GM21528 (cell line): Measurements from ENCODE around the gene FABP6.
A peak's percentile ranks its signal among the peaks of the same experiment; 100 is the strongest.
"Not testable (repeated sequence)": the region's sequence is repeated elsewhere in the genome, so short reads cannot be mapped to it uniquely, and the experiment has no call there.

ENCODE experiments used
- ATAC-seq: cut with Tn5 transposase; IDR thresholded peaks from one replicate; pipeline ENCODE4 v1.9.1; 2021; ENCODE audit warnings: mild to moderate bottlenecking, moderate library complexity; ENCODE audit not compliant: unreplicated experiment, low FRiP score

FABP6 gene

GRCh38 chr5:160229190-160229742 is at the start of gene FABP6:
Gene FABP6, plus strand, starts transcription at chr5:160229506. Its CDS starts 52 bp downstream, at chr5:160229558.
- no peak for ATAC-seq

- ATAC-seq = no peak
These were observed 48.4 kb upstream of the FABP6 start for GRCh38 chr5:160180931-160181330.

- ATAC-seq = no peak
These were observed 47.2 kb upstream of the FABP6 start for GRCh38 chr5:160181965-160182622.

GRCh38 chr5:160183075-160183474 is 46.2 kb upstream of the FABP6 start:
- ATAC-seq = no peak

GRCh38 chr5:160185626-160186360 is 43.5 kb upstream of the FABP6 start:
- no peak for ATAC-seq

GRCh38 chr5:160186480-160186879 is 42.8 kb upstream of the FABP6 start:
- ATAC-seq = no peak

- no peak for ATAC-seq
These were observed 42.2 kb upstream of the FABP6 start for GRCh38 chr5:160187091-160187490.

- ATAC-seq = no peak
These were observed 40.9 kb upstream of the FABP6 start for GRCh38 chr5:160188141-160189015.

GRCh38 chr5:160192424-160192823 is 36.9 kb upstream of the FABP6 start:
- no peak for ATAC-seq

GRCh38 chr5:160193076-160193475 is 36.2 kb upstream of the FABP6 start:
- ATAC-seq = not testable (repeated sequence)

GRCh38 chr5:160193790-160194189 is 35.5 kb upstream of the FABP6 start:
- ATAC-seq = not testable (repeated sequence)

- ATAC-seq = no peak
These were observed 31.8 kb upstream of the FABP6 start for GRCh38 chr5:160197341-160198144.

GRCh38 chr5:160198146-160198545 is 31.2 kb upstream of the FABP6 start:
- ATAC-seq = no peak

- ATAC-seq = no peak
These were observed 30.4 kb upstream of the FABP6 start for GRCh38 chr5:160198841-160199409.

GRCh38 chr5:160199410-160199911 is 29.8 kb upstream of the FABP6 start:
- ATAC-seq = peak; percentile 94

- no peak for ATAC-seq
These were observed 22.2 kb upstream of the FABP6 start for GRCh38 chr5:160207061-160207460.

GRCh38 chr5:160209917-160210316 is 19.4 kb upstream of the FABP6 start:
- ATAC-seq = no peak

- no peak for ATAC-seq
These were observed 18.7 kb upstream of the FABP6 start for GRCh38 chr5:160210606-160211005.

- ATAC-seq = no peak
These were observed 18.0 kb upstream of the FABP6 start for GRCh38 chr5:160211352-160211751.
